H1 (cell line): ENCODE data around the gene EHBP1.

Source experiments
- BCL11A ChIP-seq, 2 experiments: IDR thresholded peaks; one replicate each; pipeline ENCODE4 v1.6.1; 2011; ENCODE audit warnings: low read depth in 2 of 2, low read length in 2 of 2, mild to moderate bottlenecking in 2 of 2
- CREB1 ChIP-seq: IDR thresholded peaks from 2 replicates; pipeline ENCODE4 v1.6.1; 2012; ENCODE audit warnings: inconsistent platforms
- EP300 ChIP-seq, 2 experiments: IDR thresholded peaks; 1 replicate in 1 of 2; 2 replicates in 1 of 2; pipeline ENCODE4 v1.6.1; 2011 to 2012; ENCODE audit warnings: low read depth in 2 of 2, low read length in 2 of 2, mild to moderate bottlenecking in 2 of 2, borderline replicate concordance in 1 of 2, inconsistent platforms in 1 of 2, moderate library complexity in 1 of 2
- FOSL1 ChIP-seq: IDR thresholded peaks from 2 replicates; pipeline ENCODE4 v1.6.1; 2011; ENCODE audit warnings: mild to moderate bottlenecking, low read depth, low read length, moderate library complexity; ENCODE audit not compliant: insufficient read depth
- JUND ChIP-seq: IDR thresholded peaks from 2 replicates; pipeline ENCODE4 v1.6.1; 2011; ENCODE audit warnings: mild to moderate bottlenecking, improper control_type of control experiment, low read length
- NRF1 ChIP-seq: IDR thresholded peaks from 2 replicates; pipeline ENCODE4 v1.6.1; 2011; ENCODE audit warnings: mild to moderate bottlenecking, low read depth, low read length, improper control_type of control experiment
- POLR2AphosphoS5 ChIP-seq: IDR thresholded peaks from 2 replicates; pipeline ENCODE4 v1.6.1; 2011; ENCODE audit warnings: low read depth, low read length
- RXRA ChIP-seq: IDR thresholded peaks from 2 replicates; pipeline ENCODE4 v1.6.1; 2011; ENCODE audit warnings: low read depth, mild to moderate bottlenecking, low read length, moderate library complexity; ENCODE audit not compliant: insufficient read depth
- SP2 ChIP-seq: IDR thresholded peaks from 2 replicates; pipeline ENCODE4 v1.6.1; 2012; ENCODE audit warnings: mild to moderate bottlenecking, low read length, inconsistent platforms
- TF ChIP-seq, protein P1 (sequence below), 3 experiments: IDR thresholded peaks; 1 replicate in 2 of 3; 2 replicates in 1 of 3; pipeline versions ENCODE4 v1.5.1 to v1.6.1; 2011; ENCODE audit warnings: low read length in 3 of 3, mild to moderate bottlenecking in 3 of 3, inconsistent platforms in 2 of 3, low read depth in 1 of 3, moderate library complexity in 1 of 3; ENCODE audit not compliant: insufficient read depth in 1 of 3; ENCODE audit errors: control extremely low read depth in 1 of 3

- TF ChIP-seq CREB1 (no peak), RXRA (no peak), SP2 (no peak), FOSL1 (no peak), EP300 (IDR thresholded peaks at IDR 0.05; ENCODE audit: borderline replicate concordance in 1 of 2, low read depth in 2 of 2, low read length in 2 of 2) (no peak), POLR2AphosphoS5 (no peak), NRF1 (no peak), BCL11A (IDR thresholded peaks at IDR 0.05; ENCODE audit: low read depth in 2 of 2, low read length in 2 of 2) (no peak), JUND (no peak)
- TF ChIP-seq, protein P1, sequence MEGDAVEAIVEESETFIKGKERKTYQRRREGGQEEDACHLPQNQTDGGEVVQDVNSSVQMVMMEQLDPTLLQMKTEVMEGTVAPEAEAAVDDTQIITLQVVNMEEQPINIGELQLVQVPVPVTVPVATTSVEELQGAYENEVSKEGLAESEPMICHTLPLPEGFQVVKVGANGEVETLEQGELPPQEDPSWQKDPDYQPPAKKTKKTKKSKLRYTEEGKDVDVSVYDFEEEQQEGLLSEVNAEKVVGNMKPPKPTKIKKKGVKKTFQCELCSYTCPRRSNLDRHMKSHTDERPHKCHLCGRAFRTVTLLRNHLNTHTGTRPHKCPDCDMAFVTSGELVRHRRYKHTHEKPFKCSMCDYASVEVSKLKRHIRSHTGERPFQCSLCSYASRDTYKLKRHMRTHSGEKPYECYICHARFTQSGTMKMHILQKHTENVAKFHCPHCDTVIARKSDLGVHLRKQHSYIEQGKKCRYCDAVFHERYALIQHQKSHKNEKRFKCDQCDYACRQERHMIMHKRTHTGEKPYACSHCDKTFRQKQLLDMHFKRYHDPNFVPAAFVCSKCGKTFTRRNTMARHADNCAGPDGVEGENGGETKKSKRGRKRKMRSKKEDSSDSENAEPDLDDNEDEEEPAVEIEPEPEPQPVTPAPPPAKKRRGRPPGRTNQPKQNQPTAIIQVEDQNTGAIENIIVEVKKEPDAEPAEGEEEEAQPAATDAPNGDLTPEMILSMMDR (IDR thresholded peaks at IDR 0.05; ENCODE audit: control extremely low read depth in 1 of 3, insufficient read depth in 1 of 3, low read depth in 1 of 3, low read length in 3 of 3): no peak
Observed at GRCh38 chr2:62704654-62705006, 883 bp upstream of the EHBP1 start.
